ENCODE data around the gene GDF7. TPM values are rescaled to one million over a fixed set of nuclear protein-coding genes. Genes with fewer than 3 reads are reported as not detected.

GDF7 gene
- total RNA-seq, 6 experiments from 2014 or later, result 0.95 to 5.0 (median 2.9) TPM

- H3K4me3 ChIP-seq, result no peak overlapping the region
- WGBS (ENCODE audit: insufficient coverage, low coverage, low lambda C conversion rate, missing lambda C conversion rate), result 67% methylated on average over 8 of the region's 13 CpGs
- H3K36me3 ChIP-seq, result peaks cover 0 to 6% (median 0%) of the 10 kb centered on the region in 4 donors
- TF ChIP-seq POLR2A (IDR thresholded peaks at IDR 0.05), result no peak
- TF ChIP-seq CTCF (IDR thresholded peaks at IDR 0.05), result no peak
- H3K27ac ChIP-seq, result peak overlapping the region in 2 of 3 donors; percentile 66 to 69
- ATAC-seq, result peak; percentile 5 to 66 (median 46)
- H3K9me3 ChIP-seq, result no peaks in the 10 kb centered on the region
- DNase-seq, result peak in 1 of 3 donors; percentile 74
- no peaks in the 10 kb centered on the region for H3K27me3 ChIP-seq
- peaks cover 0 to 39% (median 12%) of the 10 kb centered on the region in 4 donors for H3K4me1 ChIP-seq
- intact Hi-C loops (cut with DNase I), result no loop called here
These were observed 29.8 kb upstream of the GDF7 start for GRCh38 chr2:20637147-20637546.

GRCh38 chr2:20638014-20638413 lies 28.9 kb upstream of the GDF7 start:
- Histone ChIP-seq H3K4me3 (no peak overlapping the region), H3K9me3 (no peaks in the 10 kb centered on the region), H3K27ac (no peak overlapping the region), H3K27me3 (no peaks in the 10 kb centered on the region), H3K36me3 (peaks cover 0 to 6% (median 0%) of the 10 kb centered on the region in 4 donors), H3K4me1 (peaks cover 0 to 39% (median 12%) of the 10 kb centered on the region in 4 donors)
- DNase-seq (peak in 1 of 3 donors; percentile 53), ATAC-seq (no peak)
- no CpG with 5 or more reads among the region's 13 CpGs for WGBS (ENCODE audit: insufficient coverage, low coverage, low lambda C conversion rate, missing lambda C conversion rate)
- TF ChIP-seq CTCF (IDR thresholded peaks at IDR 0.05) (no peak), POLR2A (IDR thresholded peaks at IDR 0.05) (no peak)
- intact Hi-C loops (cut with DNase I), result no loop called here

GRCh38 chr2:20638646-20639430 lies 28.1 kb upstream of the GDF7 start:
- H3K9me3 ChIP-seq, result no peaks in the 10 kb centered on the region
- no peak overlapping the region for H3K27ac ChIP-seq
- H3K4me3 ChIP-seq, result no peak overlapping the region
- DNase-seq, result peak in 1 of 3 donors; percentile 41
- H3K36me3 ChIP-seq, result peaks cover 0 to 6% (median 0%) of the 10 kb centered on the region in 4 donors
- intact Hi-C loops (cut with DNase I), result no loop called here
- WGBS (ENCODE audit: insufficient coverage, low coverage, low lambda C conversion rate, missing lambda C conversion rate), result 47% methylated on average over 3 of the region's 15 CpGs
- peaks cover 0 to 35% (median 12%) of the 10 kb centered on the region in 4 donors for H3K4me1 ChIP-seq
- no peak for ATAC-seq
- no peaks in the 10 kb centered on the region for H3K27me3 ChIP-seq
- TF ChIP-seq CTCF (IDR thresholded peaks at IDR 0.05), result no peak
- TF ChIP-seq POLR2A (IDR thresholded peaks at IDR 0.05), result no peak

- no peak for DNase-seq
- H3K27me3 ChIP-seq, result no peaks in the 10 kb centered on the region
- TF ChIP-seq CTCF (IDR thresholded peaks at IDR 0.05) (no peak), POLR2A (IDR thresholded peaks at IDR 0.05) (no peak)
- H3K27ac ChIP-seq, result no peak overlapping the region
- intact Hi-C loops (cut with DNase I), result loop anchor here in 1 of 2 donors (5.0 kb wide), 2 partner anchors 198 to 243 kb away; no protein-coding TSS in a partner anchor
- H3K36me3 ChIP-seq, result peaks cover 0 to 13% (median 2%) of the 10 kb centered on the region in 4 donors
- WGBS (ENCODE audit: insufficient coverage, low coverage, low lambda C conversion rate, missing lambda C conversion rate), result 20% methylated on average over 1 of the region's 14 CpGs
- no peak overlapping the region for H3K4me3 ChIP-seq
- H3K9me3 ChIP-seq, result no peaks in the 10 kb centered on the region
- ATAC-seq, result no peak
- peaks cover 0 to 21% (median 5%) of the 10 kb centered on the region in 4 donors for H3K4me1 ChIP-seq
These were observed 26.4 kb upstream of the GDF7 start for GRCh38 chr2:20640411-20641122.

Measured in right lobe of liver (tissue), 6 donors.